Lower leg skin (tissue), 3 donors: Measurements from ENCODE around the gene CCDC158.

ENCODE experiments used
- CTCF ChIP-seq, 3 donors: fragments of 450-650 bp; IDR thresholded peaks; one replicate each; pipeline ENCODE4 v1.5.1; 2016; ENCODE audit warnings: antibody characterized with exemption in 3 of 3, mild to moderate bottlenecking in 3 of 3, moderate library complexity in 2 of 3
- POLR2A ChIP-seq, 2 donors: fragments of 450-650 bp; IDR thresholded peaks; one replicate each; pipeline ENCODE4 v1.6.1; 2016 to 2017; ENCODE audit warnings: antibody characterized with exemption in 2 of 2, mild to moderate bottlenecking in 1 of 2, moderate library complexity in 1 of 2

- TF ChIP-seq CTCF (IDR thresholded peaks at IDR 0.05) (no peak), POLR2A (IDR thresholded peaks at IDR 0.05) (no peak)
Observed at GRCh38 chr4:76420762-76421581, at the start of gene CCDC158.
